Measurements from ENCODE around the gene TXNDC15.
A peak's percentile ranks its signal among the peaks of the same experiment; 100 is the strongest.
"Not testable (repeated sequence)": the region's sequence is repeated elsewhere in the genome, so short reads cannot be mapped to it uniquely, and the experiment has no call there.

The TXNDC15 gene

DNA sequence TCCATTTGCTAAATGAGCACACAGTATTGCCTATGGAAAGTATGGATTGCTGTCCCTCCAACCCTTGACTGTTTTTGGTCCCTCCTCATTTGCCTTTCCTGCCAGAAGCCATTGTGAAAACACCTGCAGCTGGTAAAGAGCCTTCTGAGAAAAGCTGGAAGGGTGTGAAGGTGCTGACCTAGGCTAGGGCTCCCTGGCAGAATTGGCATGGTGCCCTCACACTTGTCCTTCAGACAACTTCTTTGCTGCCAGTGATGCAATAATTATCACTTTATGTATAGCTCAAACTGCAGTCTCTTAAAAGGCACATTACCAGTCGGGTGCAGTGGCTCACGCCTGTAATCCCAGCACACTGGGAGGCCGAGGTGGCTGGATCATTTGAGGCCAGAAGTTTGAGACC is 4.2 kb downstream of the TXNDC15 start:
- no peak for DNase-seq

DNA sequence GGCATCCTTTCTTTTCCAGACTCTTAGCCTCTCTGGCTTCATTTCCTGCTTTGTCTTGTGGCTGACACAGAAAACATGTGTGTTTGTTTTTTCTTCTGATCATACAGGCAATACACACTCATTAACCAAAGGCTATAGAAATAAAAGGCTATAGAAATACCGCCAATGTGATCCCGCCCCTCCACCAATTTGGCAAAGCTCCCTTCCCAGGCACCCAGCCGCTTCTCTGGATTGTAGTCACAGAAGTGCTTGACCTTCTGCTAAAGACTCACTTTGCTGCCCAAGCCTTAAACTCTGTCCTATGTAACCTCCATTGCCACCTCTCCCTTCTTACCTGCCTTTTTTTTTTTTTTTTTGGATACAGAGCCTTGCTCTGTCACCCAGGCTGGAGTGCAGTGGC is 5.3 kb downstream of the TXNDC15 start:
- no peak for DNase-seq

GRCh38 chr5:134880937-134881336 is 6.8 kb downstream of the TXNDC15 start:
- DNase-seq: not testable (repeated sequence)

- DNase-seq: not testable (repeated sequence)
Observed at GRCh38 chr5:134881711-134882110, 7.5 kb downstream of the TXNDC15 start.

DNA sequence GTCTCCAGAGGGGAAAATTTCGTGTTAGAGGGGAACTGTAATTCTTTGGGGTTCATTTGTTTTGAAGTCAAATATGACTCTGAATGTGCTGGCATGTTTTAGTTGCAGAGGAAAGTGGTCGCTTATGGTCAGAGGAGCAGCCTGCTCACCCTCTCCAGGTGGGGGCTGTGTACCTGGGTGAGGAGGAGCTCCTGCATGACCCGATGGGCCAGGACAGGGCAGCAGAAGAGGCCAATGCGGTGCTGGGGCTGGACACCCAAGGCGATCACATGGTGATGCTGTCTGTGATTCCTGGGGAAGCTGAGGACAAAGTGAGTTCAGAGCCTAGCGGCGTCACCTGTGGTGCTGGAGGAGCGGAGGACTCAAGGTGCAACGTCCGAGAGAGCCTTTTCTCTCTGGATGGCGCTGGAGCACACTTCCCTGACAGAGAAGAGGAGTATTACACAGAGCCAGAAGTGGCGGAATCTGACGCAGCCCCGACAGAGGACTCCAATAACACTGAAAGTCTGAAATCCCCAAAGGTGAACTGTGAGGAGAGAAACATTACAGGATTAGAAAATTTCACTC is 13.5 kb downstream of the TXNDC15 start:
- DNase-seq: no peak

- no peak for DNase-seq
Observed at GRCh38 chr5:134889335-134889734, 15.2 kb downstream of the TXNDC15 start.

DNA sequence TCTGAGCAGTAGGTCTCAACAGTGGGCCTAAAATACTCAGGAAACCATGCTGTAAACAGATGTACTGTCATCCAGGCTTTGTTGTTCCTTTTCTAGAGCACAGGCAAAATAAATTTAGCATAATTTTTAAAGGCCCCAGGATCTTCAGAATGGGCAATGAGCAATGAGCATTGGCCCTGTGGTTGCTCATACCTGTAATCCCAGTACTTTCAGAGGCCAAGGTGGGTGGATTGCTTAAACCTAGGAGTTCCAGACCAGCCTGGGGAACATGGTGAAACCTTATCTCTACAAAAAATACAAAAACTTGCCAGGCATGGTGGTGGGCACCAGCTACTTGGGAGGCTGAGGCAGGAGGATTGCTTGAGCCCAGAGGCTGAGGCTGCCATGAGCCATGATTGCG is 17.3 kb downstream of the TXNDC15 start:
- no peak for DNase-seq

- no peak for DNase-seq
Observed at GRCh38 chr5:134892282-134892681, 18.1 kb downstream of the TXNDC15 start.

DNA sequence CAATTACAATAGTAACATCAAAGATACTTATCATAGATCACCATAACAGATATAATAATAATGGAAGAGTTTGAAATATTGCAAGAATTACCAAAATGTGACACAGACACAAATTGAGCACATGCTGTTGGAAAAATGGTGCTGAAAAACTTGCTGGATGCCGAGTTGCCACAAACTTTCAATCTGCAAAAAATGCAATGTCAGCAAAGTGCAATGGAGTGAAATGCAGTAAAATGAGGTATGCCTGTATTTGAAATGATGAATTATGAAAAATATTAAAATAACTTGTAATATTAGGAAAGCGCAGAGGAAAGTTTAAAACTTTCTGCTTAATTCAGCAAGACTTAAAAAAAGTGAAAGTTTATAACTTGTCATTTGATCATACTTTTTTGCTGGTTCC is 18.8 kb downstream of the TXNDC15 start:
- no peak for DNase-seq

- no peak for DNase-seq
Observed at GRCh38 chr5:134893748-134894505, 19.8 kb downstream of the TXNDC15 start.

- peak; percentile 38 for DNase-seq
Observed at GRCh38 chr5:134902071-134902801, 28.1 kb downstream of the TXNDC15 start.

GRCh38 chr5:134904610-134905245 is 30.6 kb downstream of the TXNDC15 start, which contains the start of gene PCBD2:
PCBD2 (plus strand) TSS chr5:134905131; CDS start chr5:134905140, 9 bp downstream.
- peak; percentile 98 for DNase-seq

DNA sequence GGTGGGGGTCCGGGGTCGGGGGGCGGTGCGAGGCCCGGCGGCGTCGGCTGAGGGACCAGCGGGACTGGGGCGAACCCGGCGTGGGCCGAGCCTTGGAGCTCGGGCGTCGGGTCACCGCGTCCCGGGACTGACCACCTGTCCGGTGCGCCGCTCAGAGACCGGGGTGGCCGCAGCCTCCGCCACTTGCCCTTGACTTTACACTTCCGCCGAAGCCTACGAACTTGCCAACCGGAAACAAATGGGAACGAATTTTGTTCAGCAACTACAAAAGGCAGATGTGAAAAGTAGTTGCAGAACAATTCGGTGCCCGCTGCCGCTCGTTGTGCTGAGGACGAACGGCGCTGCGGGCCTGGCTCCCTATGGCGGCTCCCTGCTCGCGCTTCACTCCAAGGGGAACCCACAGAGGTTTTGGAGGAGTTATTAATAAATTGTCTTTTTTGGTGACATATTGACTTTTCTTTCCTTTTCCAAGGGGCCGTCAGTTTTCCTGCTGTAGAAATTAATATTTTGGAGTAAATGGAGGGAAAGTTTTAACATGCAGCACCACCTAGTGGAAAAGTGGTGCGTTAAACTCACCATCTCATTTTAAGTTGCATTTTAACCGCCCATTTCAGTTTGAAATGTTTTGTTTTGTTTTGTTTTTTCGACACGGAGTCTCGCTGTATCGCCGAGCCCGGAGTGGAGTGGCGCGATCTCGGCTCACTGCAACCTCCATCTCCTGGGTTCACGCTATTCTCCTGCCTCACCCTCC is 31.2 kb downstream of the TXNDC15 start:
- DNase-seq: peak; percentile 90

DNA sequence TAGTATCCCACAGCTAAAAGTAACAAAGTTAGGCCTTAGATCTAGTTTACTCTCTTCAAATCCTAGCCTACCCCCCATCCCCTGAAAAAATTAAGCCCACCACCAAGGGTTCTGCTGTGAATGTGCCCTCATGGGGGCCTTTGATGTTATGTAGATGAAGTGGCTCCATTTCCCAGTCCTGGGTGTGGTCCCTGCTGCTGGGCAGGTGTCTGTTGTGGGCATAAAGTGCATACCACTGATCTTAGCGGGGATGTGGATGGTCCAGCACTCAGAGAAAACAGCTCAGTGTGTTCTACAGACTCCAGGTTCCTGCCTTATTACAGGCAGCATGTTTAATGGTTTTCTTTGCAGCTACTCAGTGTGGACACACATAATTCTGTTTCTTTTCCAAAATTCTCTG is 32.6 kb downstream of the TXNDC15 start:
- no peak for DNase-seq

- DNase-seq: not testable (repeated sequence)
Observed at GRCh38 chr5:134910752-134911151, 36.6 kb downstream of the TXNDC15 start.

- no peak for DNase-seq
Observed at GRCh38 chr5:134911285-134912206, 37.4 kb downstream of the TXNDC15 start.

- DNase-seq: no peak
Observed at GRCh38 chr5:134913254-134913653, 39.1 kb downstream of the TXNDC15 start.

DNA sequence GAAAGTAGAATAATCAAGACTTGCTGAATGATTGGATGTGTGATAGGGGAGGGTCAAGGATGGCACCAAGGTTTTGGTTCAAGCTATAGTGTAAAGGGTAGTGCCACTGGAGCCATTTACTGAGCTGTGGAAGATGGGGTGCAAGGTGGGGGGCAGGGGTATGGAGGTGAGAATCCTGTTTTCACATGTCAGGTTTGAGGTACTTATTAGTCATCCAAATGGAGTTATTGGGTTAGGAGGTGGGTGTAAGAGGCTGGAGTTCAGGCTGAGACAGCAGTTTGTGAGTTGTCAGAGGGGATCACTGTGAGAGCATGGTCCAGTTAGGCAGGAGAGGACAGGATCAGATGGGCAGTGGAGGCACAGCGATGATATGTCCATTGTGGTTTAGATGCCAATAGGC is 39.6 kb downstream of the TXNDC15 start:
- DNase-seq: no peak

DNA sequence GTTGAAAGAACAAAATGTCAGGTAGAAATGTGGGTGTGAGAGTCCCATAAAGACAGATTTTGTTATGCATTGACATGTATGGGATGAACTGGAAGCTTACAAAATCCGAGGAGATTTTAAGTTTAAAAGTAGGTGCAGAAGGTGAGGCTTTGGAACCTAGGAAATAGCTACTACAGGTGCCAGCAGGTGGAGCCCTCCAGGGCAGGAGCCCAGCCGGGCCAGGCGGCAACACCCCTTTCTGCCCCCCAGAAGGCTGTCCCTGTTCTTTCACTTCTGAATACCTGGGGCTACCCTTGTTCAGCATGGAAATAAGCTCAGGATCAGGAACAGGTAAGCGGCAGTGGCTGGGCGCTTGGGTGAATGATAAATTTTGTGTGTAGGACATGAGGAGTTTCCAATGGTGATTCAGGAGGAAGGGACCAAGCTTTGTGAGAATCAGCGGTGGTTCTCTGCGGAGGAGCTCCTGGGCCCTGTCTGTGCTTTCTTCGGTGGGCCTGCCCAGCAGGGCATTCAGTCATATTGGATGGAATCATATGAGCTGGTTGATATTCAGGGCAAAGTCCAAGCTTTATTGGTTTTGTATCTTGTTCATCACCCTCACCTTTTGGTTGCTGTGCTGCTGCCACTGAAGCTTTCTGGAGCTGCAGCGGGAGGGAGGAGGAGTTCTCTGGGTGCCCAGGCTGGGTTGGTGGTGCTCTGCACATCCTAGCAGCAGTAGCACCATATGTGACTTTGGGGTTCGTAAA is 43.1 kb downstream of the TXNDC15 start:
- DNase-seq: peak; percentile 6

- DNase-seq: no peak
Observed at GRCh38 chr5:134918861-134919260, 44.7 kb downstream of the TXNDC15 start.

Data from OCI-M1 (cell line).